ENCODE results near the gene ASB14.
"Not testable (repeated sequence)": the region's sequence is repeated elsewhere in the genome, so short reads cannot be mapped to it uniquely, and the experiment has no call there.

DNA sequence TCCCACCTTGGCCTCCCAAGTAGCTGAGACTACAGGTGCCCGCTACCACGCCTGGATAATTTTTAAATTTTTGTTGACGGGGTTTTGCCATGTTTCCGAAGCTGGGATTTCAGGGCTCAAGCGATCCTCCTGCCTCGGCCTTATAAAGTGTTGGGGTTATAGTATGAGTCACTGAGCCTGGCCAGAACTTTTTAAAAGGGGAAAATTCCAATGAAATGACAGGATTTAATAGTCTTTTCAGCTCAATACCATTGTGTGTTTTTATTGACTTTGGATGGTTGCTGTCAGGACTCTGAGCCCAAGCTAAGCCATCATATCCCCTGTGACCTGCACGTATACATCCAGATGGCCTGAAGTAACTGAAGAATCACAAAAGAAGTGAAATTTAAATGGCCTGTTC lies 11.0 kb upstream of the ASB14 start:
- TF ChIP-seq, protein P1, sequence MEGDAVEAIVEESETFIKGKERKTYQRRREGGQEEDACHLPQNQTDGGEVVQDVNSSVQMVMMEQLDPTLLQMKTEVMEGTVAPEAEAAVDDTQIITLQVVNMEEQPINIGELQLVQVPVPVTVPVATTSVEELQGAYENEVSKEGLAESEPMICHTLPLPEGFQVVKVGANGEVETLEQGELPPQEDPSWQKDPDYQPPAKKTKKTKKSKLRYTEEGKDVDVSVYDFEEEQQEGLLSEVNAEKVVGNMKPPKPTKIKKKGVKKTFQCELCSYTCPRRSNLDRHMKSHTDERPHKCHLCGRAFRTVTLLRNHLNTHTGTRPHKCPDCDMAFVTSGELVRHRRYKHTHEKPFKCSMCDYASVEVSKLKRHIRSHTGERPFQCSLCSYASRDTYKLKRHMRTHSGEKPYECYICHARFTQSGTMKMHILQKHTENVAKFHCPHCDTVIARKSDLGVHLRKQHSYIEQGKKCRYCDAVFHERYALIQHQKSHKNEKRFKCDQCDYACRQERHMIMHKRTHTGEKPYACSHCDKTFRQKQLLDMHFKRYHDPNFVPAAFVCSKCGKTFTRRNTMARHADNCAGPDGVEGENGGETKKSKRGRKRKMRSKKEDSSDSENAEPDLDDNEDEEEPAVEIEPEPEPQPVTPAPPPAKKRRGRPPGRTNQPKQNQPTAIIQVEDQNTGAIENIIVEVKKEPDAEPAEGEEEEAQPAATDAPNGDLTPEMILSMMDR (IDR thresholded peaks at IDR 0.05; ENCODE audit: insufficient read depth, low read length, poor library complexity, severe bottlenecking), result not testable (repeated sequence)
- TF ChIP-seq EZH2phosphoT487 (conservative IDR thresholded peaks at IDR 0.05; ENCODE audit: low read length), result not testable (repeated sequence)
